ENCODE results near the gene TMEM123. TPM values are rescaled to one million over a fixed set of nuclear protein-coding genes. Genes with fewer than 3 reads are reported as not detected.

TMEM123 gene
- total and polyA plus RNA-seq, 2 of the 4 experiments (the other 2 are of a cell fraction), result 96.9 to 127 TPM

DNA sequence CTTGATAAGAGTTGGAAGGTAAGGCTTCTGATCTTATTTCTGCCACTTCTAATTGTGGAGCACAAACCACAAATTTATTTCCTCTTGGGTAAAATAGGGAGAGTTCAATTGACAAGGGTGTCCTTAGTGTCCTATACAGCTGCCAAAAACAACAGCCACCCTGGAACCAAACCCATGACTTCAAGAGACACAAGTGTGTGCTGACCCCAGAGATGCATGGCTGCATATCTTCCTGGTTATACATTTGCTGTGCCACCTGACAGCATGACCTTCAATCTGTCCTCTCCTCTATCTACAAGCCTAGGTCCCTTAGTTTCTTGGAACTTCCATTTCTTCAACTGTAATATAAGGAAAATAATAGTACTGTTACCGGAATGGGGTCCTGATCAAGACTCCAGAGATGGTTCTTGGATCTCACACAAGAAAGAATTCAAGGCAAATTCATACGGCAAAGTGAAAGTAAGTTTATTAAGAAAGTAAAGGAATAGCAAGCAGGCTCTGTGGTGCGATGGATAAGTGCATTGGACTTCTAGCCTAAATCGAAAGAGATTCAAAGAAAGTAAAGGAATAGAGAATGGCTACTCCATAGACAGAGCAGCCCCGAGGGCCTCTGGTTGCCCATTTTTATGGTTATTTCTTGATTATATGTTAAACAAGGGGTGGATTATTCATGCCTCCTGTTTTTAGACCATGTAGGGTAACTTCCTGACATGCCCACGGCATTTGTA, 15.5 kb upstream of the TMEM123 start:
- Histone ChIP-seq H3K18ac (ENCODE audit: low read depth, low read length) (no peak overlapping the region; the same call in 1 of the 2 replicates), H2BK5ac (ENCODE audit: low read depth, low read length, poor library complexity, severe bottlenecking) (no peak overlapping the region), H2AK5ac (ENCODE audit: low read depth, low read length) (no peak overlapping the region), H3K9ac (ENCODE audit: low read depth, low read length) (no peak overlapping the region), H3K36me3 (ENCODE audit: control insufficient read depth, insufficient read depth, low read length) (no peaks in the 10 kb centered on the region), H3K4me1 (ENCODE audit: control insufficient read depth, insufficient read depth, low read length) (peaks cover 12% of the 10 kb centered on the region), H2BK20ac (ENCODE audit: low read depth, low read length) (peak overlapping the region; percentile 37; the same call in 1 of the 2 replicates), H3K14ac (replicated peaks; ENCODE audit: low read depth, low read length) (peak overlapping the region; percentile 2; the same call in 1 of the 2 replicates), H3K4me3 (ENCODE audit: insufficient read depth, low read depth, low read length) (no peak overlapping the region), H4K20me1 (ENCODE audit: insufficient read depth, low read length) (no peaks in the 10 kb centered on the region), H2AFZ (replicated peaks; ENCODE audit: low read length, poor library complexity) (no peak overlapping the region), H2AK9ac (replicated peaks; ENCODE audit: low read depth, low read length, poor library complexity) (no peak overlapping the region), H3K79me1 (ENCODE audit: low read depth in 1 of 2, low read length in 2 of 2) (no peaks in the 10 kb centered on the region), H2BK15ac (ENCODE audit: low read depth, low read length) (0 out of 3 replicates have a peak overlapping the region, but pooled peaks have one; percentile 76), H3K27me3 (ENCODE audit: control insufficient read depth, insufficient read depth, low read length) (no peaks in the 10 kb centered on the region), H3K4me2 (ENCODE audit: low read depth, low read length) (no peak overlapping the region), H4K5ac (ENCODE audit: low read depth, low read length) (peak overlapping the region; percentile 58; the same call in 1 of the 2 replicates), H2BK120ac (ENCODE audit: low read depth, low read length) (no peak overlapping the region), H3K9me3 (ENCODE audit: control insufficient read depth, insufficient read depth, low read length) (no peaks in the 10 kb centered on the region), H4K8ac (ENCODE audit: low read depth in 2 of 2, low read length in 2 of 2) (no peak overlapping the region; a peak in 1 of 4 replicates), H4K91ac (ENCODE audit: insufficient read depth, low read depth, low read length) (no peak overlapping the region), H3K9me1 (ENCODE audit: insufficient read depth, low read length) (peaks cover 14% of the 10 kb centered on the region; the same call in 1 of the 2 replicates), H3K4ac (ENCODE audit: low read depth, low read length) (0 out of 2 replicates have a peak overlapping the region, but pooled peaks have one; percentile 2), H3K27ac (ENCODE audit: insufficient read depth, low read length) (no peak overlapping the region), H3K23ac (ENCODE audit: low read depth, low read length) (no peak overlapping the region), H3K56ac (ENCODE audit: extremely low read depth, insufficient read depth, low read length) (no peak overlapping the region)
- DNase-seq, result no peak
- CTCF ChIA-PET, result no interaction called here
- dilution Hi-C loops (cut with HindIII; ENCODE audit: low sequenced_read_pairs, unreplicated experiment), result no loop called here
- BruUV-seq (replicated peaks), result no TSS peak
- TF ChIP-seq MXI1 (IDR thresholded peaks at IDR 0.05; ENCODE audit: borderline replicate concordance, low read depth, low read length) (no peak), MAFK (IDR thresholded peaks at IDR 0.05; ENCODE audit: low read depth, low read length) (no peak), CHD1 (IDR thresholded peaks at IDR 0.05; ENCODE audit: low read depth, low read length) (no peak), BHLHE40 (IDR thresholded peaks at IDR 0.05; ENCODE audit: low read depth, low read length) (no peak), SMC3 (IDR thresholded peaks at IDR 0.05; ENCODE audit: low read depth, low read length) (no peak), RAD21 (IDR thresholded peaks at IDR 0.05; ENCODE audit: low read length) (no peak), FOS (IDR thresholded peaks at IDR 0.05; ENCODE audit: low read depth, low read length) (no peak), POLR2A (IDR thresholded peaks at IDR 0.05; ENCODE audit: low read depth, low read length) (no peak), RCOR1 (IDR thresholded peaks at IDR 0.05; ENCODE audit: insufficient replicate concordance, low read length) (no peak), RFX5 (IDR thresholded peaks at IDR 0.05; ENCODE audit: low read depth, low read length) (no peak)
- TF ChIP-seq, protein P1, sequence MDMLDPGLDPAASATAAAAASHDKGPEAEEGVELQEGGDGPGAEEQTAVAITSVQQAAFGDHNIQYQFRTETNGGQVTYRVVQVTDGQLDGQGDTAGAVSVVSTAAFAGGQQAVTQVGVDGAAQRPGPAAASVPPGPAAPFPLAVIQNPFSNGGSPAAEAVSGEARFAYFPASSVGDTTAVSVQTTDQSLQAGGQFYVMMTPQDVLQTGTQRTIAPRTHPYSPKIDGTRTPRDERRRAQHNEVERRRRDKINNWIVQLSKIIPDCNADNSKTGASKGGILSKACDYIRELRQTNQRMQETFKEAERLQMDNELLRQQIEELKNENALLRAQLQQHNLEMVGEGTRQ (IDR thresholded peaks at IDR 0.05; ENCODE audit: low read depth, low read length), result no peak
- TF ChIP-seq, protein P2, sequence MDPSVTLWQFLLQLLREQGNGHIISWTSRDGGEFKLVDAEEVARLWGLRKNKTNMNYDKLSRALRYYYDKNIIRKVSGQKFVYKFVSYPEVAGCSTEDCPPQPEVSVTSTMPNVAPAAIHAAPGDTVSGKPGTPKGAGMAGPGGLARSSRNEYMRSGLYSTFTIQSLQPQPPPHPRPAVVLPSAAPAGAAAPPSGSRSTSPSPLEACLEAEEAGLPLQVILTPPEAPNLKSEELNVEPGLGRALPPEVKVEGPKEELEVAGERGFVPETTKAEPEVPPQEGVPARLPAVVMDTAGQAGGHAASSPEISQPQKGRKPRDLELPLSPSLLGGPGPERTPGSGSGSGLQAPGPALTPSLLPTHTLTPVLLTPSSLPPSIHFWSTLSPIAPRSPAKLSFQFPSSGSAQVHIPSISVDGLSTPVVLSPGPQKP (IDR thresholded peaks at IDR 0.05; ENCODE audit: borderline replicate concordance, low read depth, low read length), result no peak
- in situ Hi-C loops (cut with MboI; ENCODE audit: low sequenced_read_pairs), result no loop called here
- no peak for ATAC-seq (ENCODE audit: low read depth)
- POLR2A ChIA-PET (ENCODE audit: unreplicated experiment), result no interaction called here
- intact Hi-C loops (cut with micrococcal nuclease), result no loop called here
- no CpG with 5 or more reads among the region's 6 CpGs for WGBS, 2 experiments (ENCODE audit: extremely low coverage in 2 of 2, insufficient read length in 1 of 2)
